ENCODE measurements around the gene ENPP7.

DNA sequence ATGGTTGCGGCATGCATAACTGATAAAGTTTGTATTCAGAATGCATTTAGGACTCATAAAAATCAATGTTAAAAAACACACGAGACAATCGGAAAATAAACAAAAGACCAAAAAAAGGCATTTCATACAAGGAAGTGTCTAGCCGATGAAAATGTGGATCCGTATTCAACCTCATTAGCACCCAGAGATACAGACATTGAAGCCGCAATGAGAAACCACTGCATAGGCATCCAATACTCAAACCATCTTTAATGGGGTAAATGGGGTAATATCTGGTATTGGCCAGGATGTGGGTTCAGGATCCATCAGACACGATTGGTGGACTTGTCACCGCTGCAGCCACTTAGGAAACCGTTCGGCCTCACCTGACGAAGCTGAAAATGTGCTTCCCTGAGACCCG, 47.4 kb upstream of the ENPP7 start:
- TF ChIP-seq EZH2phosphoT487 (IDR thresholded peaks at IDR 0.05; ENCODE audit: insufficient read depth, low read depth) = no peak
- no peak for TF ChIP-seq EZH2 (IDR thresholded peaks at IDR 0.05; ENCODE audit: insufficient read depth, poor library complexity, severe bottlenecking)
